NCI-H2196 treated with DMSO at 0.1 percent for 48 hours (cell line): ENCODE data around the gene TRIM62.

Experiments
- DNase-seq: peaks from one replicate; lab custom pipeline; 2025; ENCODE audit not compliant: unreplicated experiment; lab: John Stamatoyannopoulos, UW

TRIM62 gene

GRCh38 chr1:33180911-33181890 lies 642 bp downstream of the TRIM62 start:
- DNase-seq, result peak; percentile 80

- no peak for DNase-seq
Measured at GRCh38 chr1:33180226-33180910, 1.5 kb downstream of the TRIM62 start.

DNA sequence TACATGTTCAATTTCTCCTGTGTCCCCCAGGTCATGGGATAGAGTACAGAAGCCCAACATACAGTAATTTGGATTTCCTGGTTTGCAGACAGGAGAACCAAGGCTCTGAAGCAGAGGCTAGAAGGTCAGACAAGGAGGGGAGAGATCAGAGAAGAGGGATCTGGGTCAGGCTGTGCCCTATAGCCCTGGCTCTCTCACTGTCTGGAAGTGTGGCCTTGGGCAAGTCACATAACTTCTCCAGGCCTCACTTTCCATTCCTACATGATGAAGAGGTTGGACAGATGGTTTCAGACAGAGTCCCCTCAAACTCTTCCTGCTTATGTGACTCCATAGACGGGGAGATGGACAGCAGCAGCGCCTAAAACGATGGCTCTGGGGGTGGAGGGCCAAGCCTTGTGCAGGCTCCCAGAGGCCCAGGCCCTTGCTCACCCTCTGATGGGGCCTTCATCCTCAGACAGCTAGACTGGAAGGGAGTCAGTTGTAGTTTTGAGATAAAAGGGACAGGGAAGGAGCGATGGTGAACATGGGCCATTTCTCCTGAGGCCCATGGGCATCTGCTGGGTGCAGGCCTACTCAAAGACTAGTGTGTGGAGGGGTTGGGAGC lies 2.9 kb downstream of the TRIM62 start:
- no peak for DNase-seq

GRCh38 chr1:33177996-33178540 lies 3.8 kb downstream of the TRIM62 start:
- DNase-seq, result no peak

DNA sequence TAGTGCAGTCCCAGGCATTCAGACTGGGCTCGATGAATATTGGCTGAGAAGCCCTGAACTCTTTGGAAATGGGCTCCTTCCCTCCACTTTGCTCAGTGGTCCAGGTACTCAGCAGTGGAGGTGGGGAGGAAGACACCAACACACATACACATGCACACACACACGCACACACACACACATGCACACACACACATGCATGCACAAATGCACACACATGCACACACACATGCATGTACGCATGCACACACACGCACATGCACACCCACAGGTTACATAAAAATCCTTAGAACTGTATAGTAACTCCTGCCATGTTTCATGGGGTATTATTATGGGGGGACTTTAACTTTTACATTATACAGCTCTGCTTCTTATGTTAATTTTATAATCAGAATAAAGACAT lies 5.0 kb downstream of the TRIM62 start:
- no peak for DNase-seq

DNA sequence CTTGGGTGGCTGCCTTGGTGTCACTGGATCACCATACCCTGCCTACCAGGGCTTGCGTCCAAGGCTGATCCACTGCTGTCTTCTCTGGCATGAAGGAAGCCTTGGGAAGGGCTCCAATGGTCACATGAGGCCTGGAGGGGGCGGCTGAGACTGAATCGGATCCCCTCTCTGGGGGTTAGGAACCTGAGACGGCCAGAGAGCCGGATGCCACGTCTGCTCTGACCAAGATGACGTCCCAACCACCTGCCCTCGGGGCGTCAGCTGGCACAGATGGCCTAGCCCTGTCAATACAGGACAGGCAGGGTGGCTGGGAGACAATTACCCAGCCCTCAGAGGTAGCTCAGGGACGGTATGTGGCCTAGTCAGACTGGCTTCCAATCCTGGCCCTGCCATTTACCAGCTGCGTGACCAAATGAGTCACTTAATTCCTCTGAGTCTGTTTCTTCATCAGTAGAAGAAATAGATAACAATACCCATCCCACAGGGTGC lies 5.4 kb downstream of the TRIM62 start:
- peak; percentile 86 for DNase-seq

DNA sequence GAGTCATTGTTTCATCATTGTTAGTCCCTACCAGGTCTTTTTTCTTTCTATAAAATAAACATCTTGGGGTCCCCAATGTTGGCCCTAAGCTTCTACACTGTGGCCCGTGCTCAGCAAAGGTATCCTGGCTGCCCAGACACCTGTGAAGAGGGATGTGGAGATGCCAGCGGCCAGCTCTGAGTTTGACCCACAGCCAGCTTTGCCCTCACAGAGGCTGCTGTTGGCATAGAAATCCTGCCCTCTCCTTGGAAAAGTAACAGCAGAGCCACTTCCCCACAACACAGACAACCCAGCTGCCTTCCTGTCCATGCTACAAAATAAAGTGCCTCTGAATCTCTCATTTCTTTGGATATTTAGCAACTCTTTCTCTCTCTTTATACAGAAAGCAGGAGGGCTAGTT lies 6.0 kb downstream of the TRIM62 start:
- peak; percentile 72 for DNase-seq

DNA sequence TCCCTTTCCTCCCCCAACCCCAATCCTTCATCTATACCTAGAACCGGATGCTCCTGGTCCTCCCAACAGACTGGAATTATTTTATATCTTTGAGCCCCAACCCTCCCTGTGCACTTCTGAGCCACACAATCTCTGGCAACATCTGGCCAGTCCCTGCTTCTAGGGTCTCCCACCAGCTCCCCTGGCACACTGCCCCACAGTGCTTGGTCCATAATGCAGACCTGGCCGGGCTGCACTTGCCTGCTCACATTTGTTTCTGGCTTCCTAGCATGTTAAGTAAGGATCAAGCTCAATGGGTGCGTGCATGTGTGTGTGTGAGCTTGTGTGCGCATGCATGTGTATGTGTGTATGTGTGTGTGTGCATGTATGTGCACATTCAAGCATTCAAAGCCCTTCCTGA lies 8.8 kb downstream of the TRIM62 start:
- DNase-seq, result no peak

GRCh38 chr1:33171977-33172813 lies 9.6 kb downstream of the TRIM62 start:
- DNase-seq, result no peak

- no peak for DNase-seq
Measured at GRCh38 chr1:33170351-33171274, 11.2 kb downstream of the TRIM62 start.

- no peak for DNase-seq
Measured at GRCh38 chr1:33169290-33170055, 12.4 kb downstream of the TRIM62 start.

DNA sequence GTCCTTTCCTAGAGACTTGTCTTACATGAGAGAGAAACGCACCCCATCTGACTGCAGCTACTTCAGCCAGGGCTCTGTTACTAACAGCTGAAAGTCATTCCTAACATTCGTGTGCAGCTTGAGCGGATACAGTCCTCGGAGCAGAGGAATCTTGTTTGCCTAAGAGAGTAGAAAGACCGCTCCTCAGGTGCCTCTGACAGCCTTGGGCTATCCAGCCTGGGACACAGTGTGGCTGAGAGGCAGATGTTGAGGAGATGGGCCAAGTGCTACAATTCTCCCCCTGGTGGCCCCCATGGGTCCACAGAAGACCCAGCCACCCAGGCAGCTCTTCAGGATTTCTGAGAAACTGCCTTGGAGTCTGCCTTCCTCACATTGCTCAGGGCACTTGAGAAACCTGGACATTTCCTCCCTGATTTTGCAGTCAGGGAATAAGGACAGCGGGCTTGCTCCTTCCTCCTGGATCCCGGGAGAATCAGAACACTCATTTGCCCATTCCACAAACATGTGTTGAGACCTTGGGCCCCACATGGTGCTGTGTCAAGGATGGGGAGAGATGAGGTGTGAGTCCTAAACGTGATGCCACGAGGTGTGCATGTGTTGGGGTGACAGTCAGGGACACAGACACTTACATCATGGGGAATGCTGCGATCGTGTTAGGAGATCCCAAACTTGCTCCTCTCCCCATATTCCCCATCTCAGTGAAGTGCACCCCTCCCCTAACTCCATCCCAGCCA lies 13.1 kb downstream of the TRIM62 start:
- no peak for DNase-seq

DNA sequence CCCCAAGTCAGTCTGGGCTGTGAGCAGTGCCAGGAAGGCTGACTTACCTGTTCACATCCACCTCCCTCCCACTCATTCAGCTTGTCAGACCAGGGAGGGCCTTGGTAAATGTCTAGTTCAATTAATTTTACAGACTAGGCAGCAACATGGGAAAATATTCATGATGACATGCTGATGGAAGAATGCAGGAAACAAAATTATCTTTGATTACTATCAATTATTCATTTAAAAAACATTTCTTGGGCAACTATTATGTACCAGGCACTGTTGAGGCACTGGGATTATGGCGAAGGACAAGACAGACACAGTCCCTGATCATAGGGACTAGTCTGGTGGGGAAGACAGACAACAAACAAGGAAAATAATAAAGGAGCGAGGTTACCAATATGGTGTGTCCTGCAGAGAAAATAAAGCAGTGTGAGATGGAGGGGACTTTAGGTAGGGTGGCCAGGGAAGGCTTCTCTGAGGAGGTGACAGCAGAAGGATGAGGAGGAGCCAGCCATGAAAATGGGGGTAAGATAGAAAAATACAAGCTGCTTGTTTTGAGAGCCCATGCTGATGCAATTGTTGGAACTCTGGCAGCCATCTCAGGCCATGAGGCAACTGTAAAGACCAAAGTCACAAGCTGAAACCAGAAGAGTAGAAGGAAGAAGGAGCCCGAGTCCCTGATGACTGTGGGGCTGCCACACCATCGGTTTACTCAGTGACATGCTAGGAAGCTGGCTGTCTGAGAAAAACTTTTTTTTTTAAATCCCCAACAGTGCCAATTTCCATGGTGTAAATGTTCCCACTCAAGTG lies 14.0 kb downstream of the TRIM62 start:
- no peak for DNase-seq

DNA sequence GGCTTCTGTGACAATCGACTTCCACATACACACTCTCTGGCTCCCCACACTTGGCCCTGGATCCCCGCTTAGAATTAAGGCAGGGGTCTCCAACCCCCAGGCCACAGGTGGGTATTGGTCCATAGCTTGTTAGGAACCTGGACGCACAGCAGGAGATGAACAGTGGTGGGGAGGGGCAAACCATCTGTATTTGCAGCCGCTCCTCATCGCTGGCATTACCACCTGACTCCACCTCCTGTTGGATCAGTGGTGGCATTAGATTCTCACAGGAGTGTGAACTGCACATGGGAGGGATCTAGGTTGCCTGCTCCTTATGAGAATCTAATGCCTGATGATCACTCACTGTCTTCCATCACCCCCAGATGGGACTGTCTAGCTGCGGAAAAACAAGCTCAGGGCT lies 16.0 kb downstream of the TRIM62 start:
- no peak for DNase-seq

DNA sequence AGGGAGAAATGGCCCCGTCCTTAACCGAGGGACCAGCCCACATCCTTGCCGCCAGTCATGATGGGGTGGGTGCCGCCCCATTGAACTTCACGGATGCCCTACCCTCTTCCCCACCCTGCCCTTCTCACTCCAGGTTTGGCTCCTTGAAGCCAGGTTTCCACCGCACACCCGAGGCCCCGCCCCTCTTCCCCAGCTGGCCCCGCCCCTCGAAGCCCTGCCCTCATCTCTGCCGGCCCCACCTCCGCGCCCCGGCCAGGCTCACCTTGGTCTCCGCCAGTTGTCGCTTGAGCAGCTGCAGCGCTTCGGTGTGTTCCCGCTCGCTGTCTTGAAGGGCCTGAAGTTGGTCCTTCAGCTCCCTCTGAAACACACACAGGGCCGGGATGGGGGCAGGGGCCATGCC lies 16.6 kb downstream of the TRIM62 start:
- DNase-seq, result no peak

DNA sequence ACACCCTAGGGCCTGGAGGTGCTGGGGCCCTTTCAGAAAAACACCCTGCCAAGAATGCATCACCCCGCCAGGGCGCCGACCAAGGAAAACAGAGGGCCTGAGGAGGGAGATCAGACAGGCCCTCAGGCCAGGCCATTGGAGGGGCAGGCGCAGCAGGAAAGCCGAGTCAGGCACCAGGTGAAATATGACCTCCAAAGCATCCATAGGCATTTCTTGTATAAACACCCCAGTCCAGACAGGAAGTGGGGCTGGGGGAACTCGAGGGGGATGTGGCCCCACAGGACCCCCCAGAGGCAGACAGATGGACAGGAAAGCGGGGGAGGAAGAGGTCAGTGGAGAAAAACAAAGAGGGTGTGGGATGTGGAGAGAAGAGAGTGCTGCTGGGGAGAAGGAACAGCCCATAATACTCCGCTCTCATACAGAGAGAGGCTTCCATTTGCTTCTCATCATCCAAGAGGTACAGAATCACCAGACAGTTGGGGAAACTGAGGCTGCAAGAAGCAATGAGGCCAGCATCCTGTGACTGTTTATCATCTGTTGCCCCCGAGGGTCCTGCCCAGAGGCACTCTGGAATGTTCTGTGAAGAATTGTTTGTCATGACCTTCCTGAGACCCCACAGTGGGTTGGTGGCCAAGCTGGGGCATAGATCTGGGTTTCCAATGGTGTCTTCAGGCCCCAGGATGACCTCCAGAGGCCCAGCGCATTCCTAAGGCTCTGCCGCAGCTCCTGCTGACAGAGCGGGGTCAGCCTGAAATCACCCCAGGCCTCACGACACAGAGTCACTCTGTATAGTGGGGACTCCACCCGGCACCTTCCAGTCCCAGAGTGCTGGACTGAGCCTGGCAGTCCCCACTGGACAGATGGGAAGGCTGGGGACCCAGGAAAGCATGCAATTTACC lies 18.0 kb downstream of the TRIM62 start:
- DNase-seq, result no peak
